HepG2 (cell line): ENCODE measurements around the gene FHIT. TPM values are rescaled to one million over a fixed set of nuclear protein-coding genes. Genes with fewer than 3 reads are reported as not detected.

Source experiments
- ATAC-seq: fragments of 200-7000 bp; cut with Tn5 transposase; 3 replicates; pipeline ENCODE4 v1.9.1; 2020; ENCODE audit warnings: mild to moderate bottlenecking, moderate library complexity
- BruUV-seq: library from RNA; stranded (reverse); fragments of 400-500 nt; replicated peaks from 2 replicates; lab custom pipeline; 2021; lab: Mats Ljungman, UMichigan
- CTCF ChIA-PET: fragments of 300-600 bp; formaldehyde crosslinking; extraction: SDS; loops from one replicate; lab custom pipeline; 2021; ENCODE audit warnings: low total read pairs, inconsistent platforms, low intra/inter-chr PET ratio; lab: Yijun Ruan, JAX
- POLR2A ChIA-PET: fragments of 350-600 bp; sonication (Branson Sonifier 250); formaldehyde crosslinking; loops from one replicate; lab custom pipeline; 2020; ENCODE audit warnings: antibody characterized with exemption, inconsistent platforms; lab: Yijun Ruan, JAX
- DNase-seq: peaks from one replicate; pipeline ENCODE4 v3.0.0-alpha.2; 2015; ENCODE audit warnings: low spot score
- FAIRE-seq: peaks from 3 replicates; lab custom pipeline; 2011; peaks lifted over from hg19 to GRCh38; lab: Jason Lieb, UNC
- H2AFZ ChIP-seq: one replicate; pipeline ENCODE4 v1.6.1; 2011; ENCODE audit warnings: low read length, inconsistent platforms
- H3K27ac ChIP-seq: fragments of 300-600 bp; 3 replicates; pipeline ENCODE4 v1.8.0; 2011; ENCODE audit warnings: mixed run types, mild to moderate bottlenecking, mixed read lengths, low read length, inconsistent platforms; ENCODE audit not compliant: insufficient read depth; ENCODE audit errors: extremely low read length
- H3K27me3 ChIP-seq, 2 experiments: fragments of 200-600 bp in 1 of 2; 2 replicates in 1 of 2; 3 replicates in 1 of 2; pipeline versions ENCODE4 v1.6.0 to v1.8.0; 2011; ENCODE audit warnings: low read length in 2 of 2, mild to moderate bottlenecking in 2 of 2, moderate library complexity in 2 of 2, inconsistent platforms in 1 of 2; ENCODE audit not compliant: insufficient read depth in 2 of 2, control insufficient read depth in 1 of 2
- H3K36me3 ChIP-seq, 2 experiments: fragments of 200-600 bp in 1 of 2; replicated peaks in 1 of 2; 2 replicates in 1 of 2; 3 replicates in 1 of 2; pipeline versions ENCODE4 v1.5.1 to v1.8.0; 2011; ENCODE audit warnings: low read length in 2 of 2, inconsistent platforms in 1 of 2; ENCODE audit not compliant: insufficient read depth in 2 of 2, control insufficient read depth in 1 of 2
- H3K4me1 ChIP-seq: 2 replicates; pipeline ENCODE4 v1.5.1; 2012; ENCODE audit warnings: low read length, inconsistent platforms; ENCODE audit not compliant: insufficient read depth
- H3K4me2 ChIP-seq: 2 replicates; pipeline ENCODE4 v1.6.0; 2011; ENCODE audit warnings: low read depth, low read length, inconsistent platforms
- H3K4me3 ChIP-seq, 3 experiments: fragments of 200-600 bp in 1 of 3; sonication (generic), shearing (Covaris generic) in 1 of 3; replicated peaks in 1 of 3; 2 replicates each; pipeline ENCODE4 v1.5.1; 2011 to 2016; ENCODE audit warnings: low read length in 3 of 3, inconsistent platforms in 2 of 3, low read depth in 2 of 3, mild to moderate bottlenecking in 2 of 3, control low read depth in 1 of 3, mixed read lengths in 1 of 3; ENCODE audit not compliant: insufficient read depth in 1 of 3
- H3K79me2 ChIP-seq: one replicate; pipeline ENCODE4 v1.6.1; 2011; ENCODE audit warnings: low read length, inconsistent platforms; ENCODE audit not compliant: insufficient read depth
- H3K9ac ChIP-seq: 2 replicates; pipeline ENCODE4 v1.6.0; 2011; ENCODE audit warnings: mild to moderate bottlenecking, low read depth, low read length, inconsistent platforms; ENCODE audit not compliant: insufficient read depth
- H3K9me3 ChIP-seq: 2 replicates; pipeline ENCODE4 v1.5.1; 2012; ENCODE audit warnings: mild to moderate bottlenecking, low read length
- H4K20me1 ChIP-seq: 2 replicates; pipeline ENCODE4 v1.6.0; 2011; ENCODE audit warnings: inconsistent platforms, mild to moderate bottlenecking, low read length, moderate library complexity; ENCODE audit not compliant: insufficient read depth
- MAFG ChIP-seq: sonication (generic); formaldehyde crosslinking; IDR thresholded peaks from 2 replicates; pipeline ENCODE4 v1.5.1; 2020; ENCODE audit warnings: mild to moderate bottlenecking, missing genetic modification reagents
- NKX3-1 ChIP-seq: sonication (generic); formaldehyde crosslinking; IDR thresholded peaks from 2 replicates; pipeline ENCODE4 v1.5.0; 2020; ENCODE audit warnings: missing genetic modification reagents
- ZBTB1 ChIP-seq: sonication (generic); formaldehyde crosslinking; IDR thresholded peaks from 2 replicates; pipeline ENCODE4 v1.4.0; 2020; ENCODE audit warnings: missing genetic modification reagents, borderline replicate concordance
- ZNF780A ChIP-seq: sonication (generic); formaldehyde crosslinking; IDR thresholded peaks from 2 replicates; pipeline ENCODE4 v1.8.0; 2022; ENCODE audit warnings: mild to moderate bottlenecking, missing genetic modification reagents, moderate library complexity
- WGBS: methylation state at CpG from one replicate; pipeline ENCODE4 v1.1.6; 2017; ENCODE audit warnings: low lambda C conversion rate; 5-methylcytosine and 5-hydroxymethylcytosine counted together
- in situ Hi-C: cut with HindIII; loops from 2 replicates; pipeline ENCODE4 v1.10.0; 2017; ENCODE audit warnings: low pct_unique_long_range_greater_than_20kb; ENCODE audit not compliant: extremely low pct_ligation_motif_present
- intact Hi-C: fragments of 100-400 bp; cut with micrococcal nuclease; formaldehyde crosslinking; loops from one replicate; pipeline ENCODE4 v1.10.0; 2022; ENCODE audit not compliant: unreplicated experiment
- polyA plus RNA-seq, 8 experiments: library from polyadenylated mRNA; depleted of rRNA in 3 of 8; stranded (reverse) in 7 of 8; unstranded in 1 of 8; fragments of >200 nt; fragmentation: Illumina TruSeq in 4 of 8; extraction: Trizol in 4 of 8; gene quantifications; 2 replicates each; pipeline versions ENCODE4 v1.2.1 to v1.2.3, GENCODE V29; 2011 to 2016; ENCODE audit warnings: low read depth in 4 of 8, missing spikeins in 1 of 8, mixed read lengths in 1 of 8; ENCODE audit not compliant: insufficient read depth in 1 of 8
- total RNA-seq, 5 experiments: library from RNA; depleted of rRNA; stranded (reverse); fragments of >200 nt; fragmentation: Illumina TruSeq; extraction: Trizol; gene quantifications; 2 replicates each; pipeline ENCODE4 v1.2.3, GENCODE V29; 2016; ENCODE audit warnings: low read depth in 1 of 5
- TF ChIP-seq, protein P1 (sequence below): sonication (generic); formaldehyde crosslinking; IDR thresholded peaks from 2 replicates; pipeline ENCODE4 v1.5.1; 2020; ENCODE audit warnings: missing genetic modification reagents, mild to moderate bottlenecking, borderline replicate concordance
- TF ChIP-seq, protein P2 (sequence below): IDR thresholded peaks from 2 replicates; pipeline ENCODE4 v1.6.1; 2016
- TF ChIP-seq, protein P3 (sequence below): IDR thresholded peaks from 2 replicates; pipeline ENCODE4 v1.6.1; 2016; ENCODE audit warnings: low read depth, control low read depth
- TF ChIP-seq, protein P4 (sequence below): IDR thresholded peaks from 2 replicates; pipeline ENCODE4 v1.6.1; 2016; ENCODE audit warnings: low read depth, missing genetic modification reagents, missing compliant biosample characterization

The FHIT gene
- total and polyA plus RNA-seq, 2 of the 13 experiments (the other 11 are each of a cell fraction or from before 2014, with no cell fraction given), result 4.0 to 4.6 TPM

DNA sequence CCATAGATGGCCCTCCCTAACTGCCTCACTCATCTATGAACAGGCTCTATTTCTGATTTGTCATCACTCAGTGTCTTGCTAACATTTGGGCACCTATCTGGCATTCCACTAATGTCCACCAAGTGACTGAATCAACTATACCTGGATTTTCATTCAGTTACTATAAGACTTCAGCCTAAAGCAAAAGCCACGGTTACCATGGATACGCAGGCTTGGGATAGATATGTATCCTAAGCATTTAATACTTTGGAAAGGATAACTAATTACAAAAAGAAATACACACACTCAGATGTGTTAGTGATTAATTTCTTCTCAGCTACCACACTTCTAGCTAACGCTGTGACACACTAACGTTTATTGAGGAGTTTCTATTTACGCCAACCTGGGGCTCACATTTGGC is 1301.9 kb downstream of the FHIT start:
- POLR2A ChIA-PET, result no interaction called here
- TF ChIP-seq ZNF780A (CRISPR knock-in tag), result no peak
- TF ChIP-seq NKX3-1 (CRISPR knock-in tag), result no peak
- no peak for TF ChIP-seq MAFG (CRISPR knock-in tag)
- TF ChIP-seq, protein P1, sequence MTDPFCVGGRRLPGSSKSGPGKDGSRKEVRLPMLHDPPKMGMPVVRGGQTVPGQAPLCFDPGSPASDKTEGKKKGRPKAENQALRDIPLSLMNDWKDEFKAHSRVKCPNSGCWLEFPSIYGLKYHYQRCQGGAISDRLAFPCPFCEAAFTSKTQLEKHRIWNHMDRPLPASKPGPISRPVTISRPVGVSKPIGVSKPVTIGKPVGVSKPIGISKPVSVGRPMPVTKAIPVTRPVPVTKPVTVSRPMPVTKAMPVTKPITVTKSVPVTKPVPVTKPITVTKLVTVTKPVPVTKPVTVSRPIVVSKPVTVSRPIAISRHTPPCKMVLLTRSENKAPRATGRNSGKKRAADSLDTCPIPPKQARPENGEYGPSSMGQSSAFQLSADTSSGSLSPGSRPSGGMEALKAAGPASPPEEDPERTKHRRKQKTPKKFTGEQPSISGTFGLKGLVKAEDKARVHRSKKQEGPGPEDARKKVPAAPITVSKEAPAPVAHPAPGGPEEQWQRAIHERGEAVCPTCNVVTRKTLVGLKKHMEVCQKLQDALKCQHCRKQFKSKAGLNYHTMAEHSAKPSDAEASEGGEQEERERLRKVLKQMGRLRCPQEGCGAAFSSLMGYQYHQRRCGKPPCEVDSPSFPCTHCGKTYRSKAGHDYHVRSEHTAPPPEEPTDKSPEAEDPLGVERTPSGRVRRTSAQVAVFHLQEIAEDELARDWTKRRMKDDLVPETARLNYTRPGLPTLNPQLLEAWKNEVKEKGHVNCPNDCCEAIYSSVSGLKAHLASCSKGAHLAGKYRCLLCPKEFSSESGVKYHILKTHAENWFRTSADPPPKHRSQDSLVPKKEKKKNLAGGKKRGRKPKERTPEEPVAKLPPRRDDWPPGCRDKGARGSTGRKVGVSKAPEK (CRISPR knock-in tag), result no peak
- TF ChIP-seq, protein P2, sequence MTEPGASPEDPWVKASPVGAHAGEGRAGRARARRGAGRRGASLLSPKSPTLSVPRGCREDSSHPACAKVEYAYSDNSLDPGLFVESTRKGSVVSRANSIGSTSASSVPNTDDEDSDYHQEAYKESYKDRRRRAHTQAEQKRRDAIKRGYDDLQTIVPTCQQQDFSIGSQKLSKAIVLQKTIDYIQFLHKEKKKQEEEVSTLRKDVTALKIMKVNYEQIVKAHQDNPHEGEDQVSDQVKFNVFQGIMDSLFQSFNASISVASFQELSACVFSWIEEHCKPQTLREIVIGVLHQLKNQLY (CRISPR knock-in tag), result no peak
- TF ChIP-seq ZBTB1, result no peak
- TF ChIP-seq, protein P3, sequence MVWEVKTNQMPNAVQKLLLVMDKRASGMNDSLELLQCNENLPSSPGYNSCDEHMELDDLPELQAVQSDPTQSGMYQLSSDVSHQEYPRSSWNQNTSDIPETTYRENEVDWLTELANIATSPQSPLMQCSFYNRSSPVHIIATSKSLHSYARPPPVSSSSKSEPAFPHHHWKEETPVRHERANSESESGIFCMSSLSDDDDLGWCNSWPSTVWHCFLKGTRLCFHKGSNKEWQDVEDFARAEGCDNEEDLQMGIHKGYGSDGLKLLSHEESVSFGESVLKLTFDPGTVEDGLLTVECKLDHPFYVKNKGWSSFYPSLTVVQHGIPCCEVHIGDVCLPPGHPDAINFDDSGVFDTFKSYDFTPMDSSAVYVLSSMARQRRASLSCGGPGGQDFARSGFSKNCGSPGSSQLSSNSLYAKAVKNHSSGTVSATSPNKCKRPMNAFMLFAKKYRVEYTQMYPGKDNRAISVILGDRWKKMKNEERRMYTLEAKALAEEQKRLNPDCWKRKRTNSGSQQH (CRISPR knock-in tag), result no peak
- TF ChIP-seq, protein P4, sequence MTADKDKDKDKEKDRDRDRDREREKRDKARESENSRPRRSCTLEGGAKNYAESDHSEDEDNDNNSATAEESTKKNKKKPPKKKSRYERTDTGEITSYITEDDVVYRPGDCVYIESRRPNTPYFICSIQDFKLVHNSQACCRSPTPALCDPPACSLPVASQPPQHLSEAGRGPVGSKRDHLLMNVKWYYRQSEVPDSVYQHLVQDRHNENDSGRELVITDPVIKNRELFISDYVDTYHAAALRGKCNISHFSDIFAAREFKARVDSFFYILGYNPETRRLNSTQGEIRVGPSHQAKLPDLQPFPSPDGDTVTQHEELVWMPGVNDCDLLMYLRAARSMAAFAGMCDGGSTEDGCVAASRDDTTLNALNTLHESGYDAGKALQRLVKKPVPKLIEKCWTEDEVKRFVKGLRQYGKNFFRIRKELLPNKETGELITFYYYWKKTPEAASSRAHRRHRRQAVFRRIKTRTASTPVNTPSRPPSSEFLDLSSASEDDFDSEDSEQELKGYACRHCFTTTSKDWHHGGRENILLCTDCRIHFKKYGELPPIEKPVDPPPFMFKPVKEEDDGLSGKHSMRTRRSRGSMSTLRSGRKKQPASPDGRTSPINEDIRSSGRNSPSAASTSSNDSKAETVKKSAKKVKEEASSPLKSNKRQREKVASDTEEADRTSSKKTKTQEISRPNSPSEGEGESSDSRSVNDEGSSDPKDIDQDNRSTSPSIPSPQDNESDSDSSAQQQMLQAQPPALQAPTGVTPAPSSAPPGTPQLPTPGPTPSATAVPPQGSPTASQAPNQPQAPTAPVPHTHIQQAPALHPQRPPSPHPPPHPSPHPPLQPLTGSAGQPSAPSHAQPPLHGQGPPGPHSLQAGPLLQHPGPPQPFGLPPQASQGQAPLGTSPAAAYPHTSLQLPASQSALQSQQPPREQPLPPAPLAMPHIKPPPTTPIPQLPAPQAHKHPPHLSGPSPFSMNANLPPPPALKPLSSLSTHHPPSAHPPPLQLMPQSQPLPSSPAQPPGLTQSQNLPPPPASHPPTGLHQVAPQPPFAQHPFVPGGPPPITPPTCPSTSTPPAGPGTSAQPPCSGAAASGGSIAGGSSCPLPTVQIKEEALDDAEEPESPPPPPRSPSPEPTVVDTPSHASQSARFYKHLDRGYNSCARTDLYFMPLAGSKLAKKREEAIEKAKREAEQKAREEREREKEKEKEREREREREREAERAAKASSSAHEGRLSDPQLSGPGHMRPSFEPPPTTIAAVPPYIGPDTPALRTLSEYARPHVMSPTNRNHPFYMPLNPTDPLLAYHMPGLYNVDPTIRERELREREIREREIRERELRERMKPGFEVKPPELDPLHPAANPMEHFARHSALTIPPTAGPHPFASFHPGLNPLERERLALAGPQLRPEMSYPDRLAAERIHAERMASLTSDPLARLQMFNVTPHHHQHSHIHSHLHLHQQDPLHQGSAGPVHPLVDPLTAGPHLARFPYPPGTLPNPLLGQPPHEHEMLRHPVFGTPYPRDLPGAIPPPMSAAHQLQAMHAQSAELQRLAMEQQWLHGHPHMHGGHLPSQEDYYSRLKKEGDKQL (CRISPR knock-in tag), result no peak
- TF ChIP-seq, all 625 proteins: peak for 0
- Histone ChIP-seq H4K20me1 (no peaks in the 10 kb centered on the region), H3K79me2 (no peaks in the 10 kb centered on the region), H3K27me3 (no peaks in the 10 kb centered on the region), H3K4me1 (no peaks in the 10 kb centered on the region), H3K9ac (no peak overlapping the region), H3K27ac (no peak overlapping the region), H3K4me2 (no peak overlapping the region), H3K4me3 (no peak overlapping the region), H3K9me3 (no peaks in the 10 kb centered on the region), H2AFZ (no peak overlapping the region), H3K36me3 (no peaks in the 10 kb centered on the region)
- in situ Hi-C loops, result no loop called here
- ATAC-seq, result no peak
- WGBS, result 23% methylated on average over 5 of the region's 5 CpGs
- intact Hi-C loops, result no loop called here
- no peak for FAIRE-seq
- CTCF ChIA-PET, result no interaction called here
- no peak for DNase-seq
- BruUV-seq, result no TSS peak
